ENCODE data around the gene GNAZ. TPM values are rescaled to one million over a fixed set of nuclear protein-coding genes. Genes with fewer than 3 reads are reported as not detected.

The GNAZ gene
- total RNA-seq, 1 donor: 1.3 TPM

DNA sequence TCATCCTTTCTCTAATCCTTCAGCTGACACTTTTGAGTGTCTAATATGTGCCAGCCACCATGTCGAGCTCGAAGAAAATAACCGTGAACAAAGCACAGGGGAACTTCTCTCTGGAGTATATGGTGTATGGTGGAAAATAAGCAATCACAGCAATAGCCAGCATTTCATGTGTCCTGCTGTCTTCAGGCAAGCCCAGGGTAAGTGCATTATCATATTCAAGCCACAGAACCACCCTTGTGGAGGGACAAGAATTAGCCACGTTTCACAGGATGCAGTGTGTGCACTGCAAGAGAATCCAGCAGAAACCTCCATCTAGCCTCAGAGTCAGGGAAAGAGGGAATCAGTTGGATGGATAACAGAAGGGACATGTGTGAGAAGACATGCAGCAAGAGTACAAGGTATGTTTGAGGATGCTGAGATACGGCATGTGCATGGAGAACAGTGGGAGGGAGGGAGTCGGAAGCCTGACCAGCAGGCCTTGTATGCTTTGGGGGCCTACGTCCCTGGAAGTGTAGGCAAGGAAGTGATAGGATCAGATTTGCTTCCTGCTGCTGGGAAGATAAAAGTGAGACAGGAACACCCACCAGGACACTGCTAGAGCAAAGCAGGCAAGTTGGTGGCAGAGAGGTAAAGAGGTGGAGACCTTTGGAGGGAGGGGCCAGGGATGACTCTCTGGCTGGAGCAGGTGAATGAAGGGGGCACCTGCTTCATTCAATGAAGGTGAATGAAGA lies 14.7 kb upstream of the GNAZ start:
- DNase-seq (ENCODE audit: low read depth): no peak
- TF ChIP-seq, protein P1, sequence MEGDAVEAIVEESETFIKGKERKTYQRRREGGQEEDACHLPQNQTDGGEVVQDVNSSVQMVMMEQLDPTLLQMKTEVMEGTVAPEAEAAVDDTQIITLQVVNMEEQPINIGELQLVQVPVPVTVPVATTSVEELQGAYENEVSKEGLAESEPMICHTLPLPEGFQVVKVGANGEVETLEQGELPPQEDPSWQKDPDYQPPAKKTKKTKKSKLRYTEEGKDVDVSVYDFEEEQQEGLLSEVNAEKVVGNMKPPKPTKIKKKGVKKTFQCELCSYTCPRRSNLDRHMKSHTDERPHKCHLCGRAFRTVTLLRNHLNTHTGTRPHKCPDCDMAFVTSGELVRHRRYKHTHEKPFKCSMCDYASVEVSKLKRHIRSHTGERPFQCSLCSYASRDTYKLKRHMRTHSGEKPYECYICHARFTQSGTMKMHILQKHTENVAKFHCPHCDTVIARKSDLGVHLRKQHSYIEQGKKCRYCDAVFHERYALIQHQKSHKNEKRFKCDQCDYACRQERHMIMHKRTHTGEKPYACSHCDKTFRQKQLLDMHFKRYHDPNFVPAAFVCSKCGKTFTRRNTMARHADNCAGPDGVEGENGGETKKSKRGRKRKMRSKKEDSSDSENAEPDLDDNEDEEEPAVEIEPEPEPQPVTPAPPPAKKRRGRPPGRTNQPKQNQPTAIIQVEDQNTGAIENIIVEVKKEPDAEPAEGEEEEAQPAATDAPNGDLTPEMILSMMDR (IDR thresholded peaks at IDR 0.05; ENCODE audit: insufficient read depth, low read length): no peak
- no peak overlapping the region for H3K4me3 ChIP-seq (ENCODE audit: low read depth, low read length)

DNA sequence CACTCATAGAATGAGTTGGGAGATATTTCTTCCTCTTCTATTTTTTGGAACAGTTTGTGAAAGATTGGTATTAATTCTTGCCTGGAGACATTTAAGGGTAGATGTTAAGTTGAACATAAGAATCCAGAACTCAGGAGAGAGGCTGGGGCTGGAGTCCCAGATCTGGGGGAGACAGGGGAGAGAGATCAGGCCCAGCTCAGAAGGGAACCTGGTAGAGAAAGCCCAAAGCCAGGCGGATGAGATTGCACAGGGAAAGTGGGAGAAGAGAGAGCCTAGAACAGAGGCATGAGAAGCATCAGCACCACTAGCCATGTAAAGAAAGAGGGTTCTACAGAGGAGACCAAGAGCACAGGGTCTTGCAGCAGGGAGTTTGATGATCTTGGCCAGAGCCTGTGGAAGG lies 13.0 kb upstream of the GNAZ start:
- TF ChIP-seq, protein P1 (IDR thresholded peaks at IDR 0.05; ENCODE audit: insufficient read depth, low read length): no peak
- no peak for DNase-seq (ENCODE audit: low read depth)
- H3K4me3 ChIP-seq (ENCODE audit: low read depth, low read length): no peak overlapping the region

DNA sequence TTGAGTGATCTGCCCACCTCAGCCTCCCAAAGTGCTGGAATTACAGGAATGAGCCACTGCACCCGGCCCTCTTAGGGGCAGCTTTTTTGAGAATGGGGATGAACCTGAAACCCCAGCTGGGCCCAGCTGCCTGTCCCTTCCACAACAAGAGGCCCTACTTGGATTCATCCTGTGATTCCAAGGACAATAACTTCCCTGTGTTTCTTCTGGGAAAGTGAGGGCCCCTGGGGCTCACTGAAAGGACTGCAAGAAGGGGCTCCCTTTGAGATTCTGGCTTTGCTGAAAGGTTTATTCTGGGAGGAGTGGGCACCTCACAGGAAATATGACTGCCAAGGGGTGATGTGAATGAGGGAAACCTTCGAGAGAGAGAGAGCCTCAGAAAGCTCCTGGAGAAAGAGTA lies 12.3 kb upstream of the GNAZ start:
- H3K4me3 ChIP-seq (ENCODE audit: low read depth, low read length): no peak overlapping the region
- no peak for DNase-seq (ENCODE audit: low read depth)

DNA sequence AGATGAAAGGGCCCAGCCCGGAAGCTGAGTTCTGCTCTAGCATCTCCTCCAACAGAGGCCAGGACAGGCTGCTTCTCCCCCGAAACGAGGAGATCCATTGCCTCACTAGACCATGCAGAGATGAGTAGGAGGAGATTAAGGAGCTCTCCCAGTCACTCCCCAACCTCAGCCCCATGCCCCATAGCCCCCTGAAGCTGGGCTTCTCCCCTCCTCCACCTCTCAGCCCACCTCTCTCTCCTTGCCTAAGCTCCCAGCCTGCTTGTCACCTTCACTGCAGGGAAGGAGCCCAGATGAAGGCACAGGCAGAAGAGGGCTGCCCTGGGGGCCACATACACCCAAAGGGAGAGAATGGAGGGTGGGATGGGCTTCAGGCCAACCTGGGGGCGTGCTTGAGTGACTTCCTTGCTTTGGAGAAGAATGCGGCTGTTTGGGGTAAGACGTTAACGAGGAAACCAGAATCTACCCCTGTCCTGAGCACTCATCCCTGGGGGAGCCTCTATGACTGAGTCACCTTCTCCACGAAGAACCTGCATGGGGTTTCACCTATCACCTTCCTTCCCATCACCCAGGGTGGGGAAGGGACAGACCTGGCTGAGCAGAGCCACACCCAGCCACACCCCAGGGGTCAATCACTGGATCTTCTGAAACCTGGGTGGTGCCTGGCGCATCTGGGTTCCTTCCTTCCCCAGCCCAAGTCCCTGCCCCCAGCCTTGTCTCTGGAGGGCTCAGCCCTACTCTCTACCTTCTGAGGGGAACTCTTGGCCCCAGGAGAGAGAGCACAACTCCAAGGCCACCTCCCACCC lies 11.6 kb upstream of the GNAZ start:
- TF ChIP-seq, protein P1 (IDR thresholded peaks at IDR 0.05; ENCODE audit: insufficient read depth, low read length): no peak
- no peak overlapping the region for H3K4me3 ChIP-seq (ENCODE audit: low read depth, low read length)
- no peak for DNase-seq (ENCODE audit: low read depth)

More for the DNA sequence above, 12.3 kb upstream of the GNAZ start:
- TF ChIP-seq, protein P1 (IDR thresholded peaks at IDR 0.05; ENCODE audit: insufficient read depth, low read length): no peak

- H3K4me3 ChIP-seq (ENCODE audit: low read depth, low read length): no peak overlapping the region
- TF ChIP-seq, protein P1 (IDR thresholded peaks at IDR 0.05; ENCODE audit: insufficient read depth, low read length): no peak
- no peak for DNase-seq (ENCODE audit: low read depth)
Measured at GRCh38 chr22:23059284-23059948, 10.9 kb upstream of the GNAZ start.

- TF ChIP-seq, protein P1 (IDR thresholded peaks at IDR 0.05; ENCODE audit: insufficient read depth, low read length): no peak
- no peak for DNase-seq (ENCODE audit: low read depth)
- no peak overlapping the region for H3K4me3 ChIP-seq (ENCODE audit: low read depth, low read length)
Measured at GRCh38 chr22:23060612-23061400, 9.5 kb upstream of the GNAZ start.

All from fibroblast of the aortic adventitia (primary cell).